Measurements from ENCODE around the gene CRYBG3.

DNA sequence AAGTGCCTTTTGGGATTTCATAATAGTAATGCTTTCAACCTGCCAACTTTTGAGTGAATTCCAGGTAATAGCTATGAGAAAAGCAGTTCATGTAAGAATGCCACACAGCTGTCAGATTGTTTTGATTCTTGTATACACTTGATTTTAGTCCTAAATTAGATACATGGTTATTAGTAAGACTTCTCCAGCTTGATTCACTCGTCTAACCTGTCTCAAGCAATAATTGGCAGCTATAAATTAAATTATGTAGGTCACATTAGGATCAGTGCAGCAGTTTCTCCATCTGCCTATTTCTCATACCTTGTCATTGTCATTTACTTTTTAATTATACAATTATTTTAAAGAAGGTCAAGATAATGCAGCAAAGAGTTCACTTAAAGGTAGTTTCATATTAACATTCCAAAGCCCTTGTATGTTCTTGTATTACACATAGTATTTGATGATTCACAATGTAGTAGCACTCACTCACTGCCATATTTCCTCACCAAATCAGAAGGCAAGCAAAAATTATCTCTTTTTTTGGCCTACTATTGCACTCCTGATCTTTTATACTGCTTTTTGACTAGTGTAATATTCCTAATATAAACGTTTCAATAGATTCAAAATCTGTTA, 10.9 kb upstream of the CRYBG3 start:
- TF ChIP-seq, protein P1, sequence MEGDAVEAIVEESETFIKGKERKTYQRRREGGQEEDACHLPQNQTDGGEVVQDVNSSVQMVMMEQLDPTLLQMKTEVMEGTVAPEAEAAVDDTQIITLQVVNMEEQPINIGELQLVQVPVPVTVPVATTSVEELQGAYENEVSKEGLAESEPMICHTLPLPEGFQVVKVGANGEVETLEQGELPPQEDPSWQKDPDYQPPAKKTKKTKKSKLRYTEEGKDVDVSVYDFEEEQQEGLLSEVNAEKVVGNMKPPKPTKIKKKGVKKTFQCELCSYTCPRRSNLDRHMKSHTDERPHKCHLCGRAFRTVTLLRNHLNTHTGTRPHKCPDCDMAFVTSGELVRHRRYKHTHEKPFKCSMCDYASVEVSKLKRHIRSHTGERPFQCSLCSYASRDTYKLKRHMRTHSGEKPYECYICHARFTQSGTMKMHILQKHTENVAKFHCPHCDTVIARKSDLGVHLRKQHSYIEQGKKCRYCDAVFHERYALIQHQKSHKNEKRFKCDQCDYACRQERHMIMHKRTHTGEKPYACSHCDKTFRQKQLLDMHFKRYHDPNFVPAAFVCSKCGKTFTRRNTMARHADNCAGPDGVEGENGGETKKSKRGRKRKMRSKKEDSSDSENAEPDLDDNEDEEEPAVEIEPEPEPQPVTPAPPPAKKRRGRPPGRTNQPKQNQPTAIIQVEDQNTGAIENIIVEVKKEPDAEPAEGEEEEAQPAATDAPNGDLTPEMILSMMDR (CRISPR knock-in tag; IDR thresholded peaks at IDR 0.05) = no peak
- TF ChIP-seq MATR3 (CRISPR knock-in tag; IDR thresholded peaks at IDR 0.05) = no peak
- no peak for TF ChIP-seq POLR2A (IDR thresholded peaks at IDR 0.05; ENCODE audit: insufficient read depth in 1 of 2, low read depth in 2 of 2, low read length in 2 of 2)
- no peak for TF ChIP-seq JUND (CRISPR knock-in tag; IDR thresholded peaks at IDR 0.05)
- TF ChIP-seq SP1 (IDR thresholded peaks at IDR 0.05) = no peak
- TF ChIP-seq SP1 (CRISPR knock-in tag; IDR thresholded peaks at IDR 0.05) = no peak
- TF ChIP-seq ZNF776 (CRISPR knock-in tag; IDR thresholded peaks at IDR 0.05) = no peak
- no peak for TF ChIP-seq TAF1 (CRISPR knock-in tag; IDR thresholded peaks at IDR 0.05)
